ENCODE measurements around the gene SNRPB. TPM values are rescaled to one million over a fixed set of nuclear protein-coding genes. Genes with fewer than 3 reads are reported as not detected.

SNRPB gene
- total RNA-seq, 1 donor from 2014 or later: 207 TPM

DNA sequence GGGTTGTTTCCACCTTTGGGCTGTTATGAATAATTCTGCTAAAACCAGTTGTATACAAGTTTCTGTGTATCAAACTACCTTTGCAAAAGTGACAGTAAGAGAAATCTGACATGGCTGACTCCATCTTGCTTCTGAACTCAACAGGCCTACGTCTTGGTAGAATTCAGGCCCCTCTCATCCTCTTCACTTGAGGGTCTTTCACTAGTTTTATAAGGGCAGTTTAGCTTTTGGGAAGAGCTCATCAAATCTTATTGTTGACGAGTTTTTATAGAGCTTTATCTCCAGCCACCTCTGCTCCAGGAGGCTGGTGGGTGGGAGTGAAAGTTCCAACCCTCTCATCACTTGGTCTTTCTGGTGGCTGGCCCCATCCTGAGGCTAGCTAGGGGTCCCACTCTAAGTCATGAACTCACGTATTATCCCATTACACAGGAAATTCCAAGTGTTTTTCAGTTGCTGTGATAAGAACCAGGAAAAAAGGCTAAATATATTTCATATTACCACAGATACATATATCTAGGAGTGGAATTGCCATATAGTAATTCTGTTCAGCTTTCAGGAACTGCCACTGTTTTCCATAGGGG, 11.6 kb downstream of the SNRPB start:
- peaks cover 56% of the 10 kb centered on the region for H3K36me3 ChIP-seq (ENCODE audit: insufficient read depth, low read length)
- DNase-seq (ENCODE audit: low read depth): no peak
- H3K4me1 ChIP-seq (ENCODE audit: insufficient read depth, low read length): no peaks in the 10 kb centered on the region
- no peaks in the 10 kb centered on the region for H3K27me3 ChIP-seq (ENCODE audit: insufficient read depth, low read length)
- no peak overlapping the region for H3K4me3 ChIP-seq (ENCODE audit: insufficient read depth, low read depth, low read length)
- no peak for FAIRE-seq
- H3K27ac Mint-ChIP-seq (ENCODE audit: unreplicated experiment): no peak overlapping the region
- TF ChIP-seq, protein P1, sequence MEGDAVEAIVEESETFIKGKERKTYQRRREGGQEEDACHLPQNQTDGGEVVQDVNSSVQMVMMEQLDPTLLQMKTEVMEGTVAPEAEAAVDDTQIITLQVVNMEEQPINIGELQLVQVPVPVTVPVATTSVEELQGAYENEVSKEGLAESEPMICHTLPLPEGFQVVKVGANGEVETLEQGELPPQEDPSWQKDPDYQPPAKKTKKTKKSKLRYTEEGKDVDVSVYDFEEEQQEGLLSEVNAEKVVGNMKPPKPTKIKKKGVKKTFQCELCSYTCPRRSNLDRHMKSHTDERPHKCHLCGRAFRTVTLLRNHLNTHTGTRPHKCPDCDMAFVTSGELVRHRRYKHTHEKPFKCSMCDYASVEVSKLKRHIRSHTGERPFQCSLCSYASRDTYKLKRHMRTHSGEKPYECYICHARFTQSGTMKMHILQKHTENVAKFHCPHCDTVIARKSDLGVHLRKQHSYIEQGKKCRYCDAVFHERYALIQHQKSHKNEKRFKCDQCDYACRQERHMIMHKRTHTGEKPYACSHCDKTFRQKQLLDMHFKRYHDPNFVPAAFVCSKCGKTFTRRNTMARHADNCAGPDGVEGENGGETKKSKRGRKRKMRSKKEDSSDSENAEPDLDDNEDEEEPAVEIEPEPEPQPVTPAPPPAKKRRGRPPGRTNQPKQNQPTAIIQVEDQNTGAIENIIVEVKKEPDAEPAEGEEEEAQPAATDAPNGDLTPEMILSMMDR (IDR thresholded peaks at IDR 0.05; ENCODE audit: insufficient read depth, low read depth, low read length): no peak
- no peak for TF ChIP-seq EZH2 (IDR thresholded peaks at IDR 0.05; ENCODE audit: insufficient read depth, low read length)
- H3K4me3 Mint-ChIP-seq (ENCODE audit: unreplicated experiment): no peak overlapping the region
- H3K4me1 Mint-ChIP-seq (ENCODE audit: low read depth, unreplicated experiment): no peaks in the 10 kb centered on the region
- H3K4me2 ChIP-seq (ENCODE audit: low read length): no peak overlapping the region
- H4K20me1 ChIP-seq (ENCODE audit: insufficient read depth, low read length): peaks cover 42% of the 10 kb centered on the region
- H3K27me3 Mint-ChIP-seq (ENCODE audit: low read depth, unreplicated experiment): no peaks in the 10 kb centered on the region
- no peak overlapping the region for H3K9ac ChIP-seq (ENCODE audit: low read length)
- peaks cover 18% of the 10 kb centered on the region for H3K36me3 Mint-ChIP-seq (ENCODE audit: low read depth, unreplicated experiment)
- no peaks in the 10 kb centered on the region for H3K9me3 Mint-ChIP-seq (ENCODE audit: unreplicated experiment)
- peaks cover 9% of the 10 kb centered on the region for H3K79me2 ChIP-seq (ENCODE audit: insufficient read depth, low read length)
- no peak overlapping the region for H2AFZ ChIP-seq (ENCODE audit: low read depth, low read length)
- H3K27ac ChIP-seq (ENCODE audit: low read depth, low read length): no peak overlapping the region
- H3K9me3 ChIP-seq (ENCODE audit: insufficient read depth, low read depth, low read length): no peaks in the 10 kb centered on the region

DNA sequence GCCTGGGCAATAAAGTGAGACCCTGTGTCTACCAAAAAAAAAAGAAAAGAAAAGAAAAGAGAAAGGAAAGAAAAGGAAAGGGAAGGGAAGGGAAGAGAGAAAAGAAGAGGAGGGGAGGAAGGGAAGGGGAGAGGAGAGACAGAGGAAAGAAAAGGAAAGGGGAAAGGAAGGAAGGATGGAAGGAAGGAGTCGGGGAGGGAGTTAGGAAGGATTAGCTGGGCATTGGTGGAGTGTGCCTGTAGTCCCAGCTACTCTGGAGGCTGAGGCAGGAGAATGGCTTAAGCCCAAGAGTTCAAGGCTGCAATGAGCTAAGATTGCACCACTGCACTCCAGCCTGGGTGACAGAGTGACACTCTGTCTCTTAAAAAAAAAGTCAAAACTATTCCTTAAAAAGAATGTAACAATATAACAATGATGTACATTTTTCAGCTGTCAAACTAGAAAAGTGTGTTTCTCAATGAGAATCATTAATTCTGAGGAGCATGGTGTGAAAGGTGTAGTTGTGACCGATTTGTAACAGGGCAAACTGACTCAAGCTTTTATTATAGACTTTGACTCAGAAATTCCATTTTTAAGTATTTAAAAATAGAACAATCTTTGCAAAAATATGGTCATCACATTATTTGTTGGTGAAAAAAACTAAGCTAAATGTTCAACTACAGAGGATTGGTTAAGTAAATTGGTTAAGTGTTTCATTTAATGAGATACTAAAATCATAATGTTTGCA, 14.7 kb downstream of the SNRPB start:
- H4K20me1 ChIP-seq (ENCODE audit: insufficient read depth, low read length): peaks cover 13% of the 10 kb centered on the region
- Mint-ChIP-seq H3K9me3 (ENCODE audit: unreplicated experiment) (no peaks in the 10 kb centered on the region), H3K27ac (ENCODE audit: unreplicated experiment) (no peak overlapping the region), H3K36me3 (ENCODE audit: low read depth, unreplicated experiment) (peaks cover 3% of the 10 kb centered on the region), H3K4me3 (ENCODE audit: unreplicated experiment) (no peak overlapping the region), H3K4me1 (ENCODE audit: low read depth, unreplicated experiment) (no peaks in the 10 kb centered on the region), H3K27me3 (ENCODE audit: low read depth, unreplicated experiment) (no peaks in the 10 kb centered on the region)
- DNase-seq (ENCODE audit: low read depth) (no peak), FAIRE-seq (no peak)
- no peaks in the 10 kb centered on the region for H3K79me2 ChIP-seq (ENCODE audit: insufficient read depth, low read length)
- TF ChIP-seq EZH2 (IDR thresholded peaks at IDR 0.05; ENCODE audit: insufficient read depth, low read length): no peak
- TF ChIP-seq, protein P1 (IDR thresholded peaks at IDR 0.05; ENCODE audit: insufficient read depth, low read depth, low read length): no peak
- H3K4me2 ChIP-seq (ENCODE audit: low read length): no peak overlapping the region
- H3K27ac ChIP-seq (ENCODE audit: low read depth, low read length): no peak overlapping the region
- no peak overlapping the region for H3K9ac ChIP-seq (ENCODE audit: low read length)
- H3K4me1 ChIP-seq (ENCODE audit: insufficient read depth, low read length): no peaks in the 10 kb centered on the region
- H3K27me3 ChIP-seq (ENCODE audit: insufficient read depth, low read length): no peaks in the 10 kb centered on the region
- H3K9me3 ChIP-seq (ENCODE audit: insufficient read depth, low read depth, low read length): no peaks in the 10 kb centered on the region
- peaks cover 26% of the 10 kb centered on the region for H3K36me3 ChIP-seq (ENCODE audit: insufficient read depth, low read length)
- H2AFZ ChIP-seq (ENCODE audit: low read depth, low read length): no peak overlapping the region
- no peak overlapping the region for H3K4me3 ChIP-seq (ENCODE audit: insufficient read depth, low read depth, low read length)

DNA sequence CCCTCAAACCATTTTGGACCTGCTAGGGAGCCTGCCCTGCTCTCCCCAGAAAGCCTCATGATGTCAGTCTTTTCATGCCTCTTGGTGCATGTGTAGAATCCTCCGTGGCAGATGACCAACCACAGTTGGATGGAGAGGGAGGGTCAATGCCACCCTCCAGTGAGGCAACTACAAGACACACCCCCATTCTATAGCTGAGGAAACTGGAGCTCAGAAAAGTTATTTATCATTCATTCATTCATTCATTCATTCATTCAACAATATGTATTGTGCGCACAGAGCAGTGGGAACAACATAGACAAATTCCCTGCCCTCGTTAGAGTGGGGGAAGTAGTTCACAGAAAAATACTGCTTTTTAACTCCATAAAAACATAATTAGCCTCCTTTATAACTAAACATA, 16.8 kb downstream of the SNRPB start:
- H3K36me3 Mint-ChIP-seq (ENCODE audit: low read depth, unreplicated experiment): no peaks in the 10 kb centered on the region

More for the DNA sequence above, 16.8 kb downstream of the SNRPB start:
- DNase-seq (ENCODE audit: low read depth): no peak
- TF ChIP-seq, protein P1 (IDR thresholded peaks at IDR 0.05; ENCODE audit: insufficient read depth, low read depth, low read length): no peak
- no peak for TF ChIP-seq EZH2 (IDR thresholded peaks at IDR 0.05; ENCODE audit: insufficient read depth, low read length)
- H3K4me3 ChIP-seq (ENCODE audit: insufficient read depth, low read depth, low read length): no peak overlapping the region
- no peak for FAIRE-seq
- H3K4me1 ChIP-seq (ENCODE audit: insufficient read depth, low read length): no peaks in the 10 kb centered on the region
- no peaks in the 10 kb centered on the region for H3K27me3 ChIP-seq (ENCODE audit: insufficient read depth, low read length)
- no peak overlapping the region for H3K27ac ChIP-seq (ENCODE audit: low read depth, low read length)
- H3K36me3 ChIP-seq (ENCODE audit: insufficient read depth, low read length): peaks cover 7% of the 10 kb centered on the region
- Mint-ChIP-seq H3K9me3 (ENCODE audit: unreplicated experiment) (no peaks in the 10 kb centered on the region), H3K27ac (ENCODE audit: unreplicated experiment) (no peak overlapping the region), H3K4me3 (ENCODE audit: unreplicated experiment) (no peak overlapping the region), H3K27me3 (ENCODE audit: low read depth, unreplicated experiment) (no peaks in the 10 kb centered on the region), H3K4me1 (ENCODE audit: low read depth, unreplicated experiment) (peaks cover 4% of the 10 kb centered on the region)
- H3K9me3 ChIP-seq (ENCODE audit: insufficient read depth, low read depth, low read length): no peaks in the 10 kb centered on the region
- no peak overlapping the region for H2AFZ ChIP-seq (ENCODE audit: low read depth, low read length)
- no peak overlapping the region for H3K4me2 ChIP-seq (ENCODE audit: low read length)
- no peaks in the 10 kb centered on the region for H3K79me2 ChIP-seq (ENCODE audit: insufficient read depth, low read length)
- H3K9ac ChIP-seq (ENCODE audit: low read length): no peak overlapping the region
- H4K20me1 ChIP-seq (ENCODE audit: insufficient read depth, low read length): peaks cover 4% of the 10 kb centered on the region

Data from astrocyte (in vitro differentiated cells and primary cell).